HEK293 (cell line): Measurements from ENCODE around the gene SLC1A7.

ENCODE experiments used
- HOXA7 ChIP-seq: sonication (generic); formaldehyde crosslinking; IDR thresholded peaks from 2 replicates; pipeline ENCODE4 v1.8.1; 2022; ENCODE audit warnings: missing genetic modification reagents, borderline replicate concordance
- KLF16 ChIP-seq: fragments of 450-650 bp; formaldehyde crosslinking; IDR thresholded peaks from 2 replicates; pipeline ENCODE4 v1.5.1; 2017; ENCODE audit warnings: missing biosample characterization, missing genetic modification characterization
- KLF8 ChIP-seq: fragments of 450-650 bp; formaldehyde crosslinking; IDR thresholded peaks from 2 replicates; pipeline ENCODE4 v1.5.1; 2016; ENCODE audit warnings: missing biosample characterization, missing genetic modification characterization
- RBAK ChIP-seq: fragments of 450-650 bp; formaldehyde crosslinking; IDR thresholded peaks from 2 replicates; pipeline ENCODE4 v1.5.1; 2016; ENCODE audit warnings: missing biosample characterization, missing genetic modification characterization
- ZBTB20 ChIP-seq: fragments of 450-650 bp; formaldehyde crosslinking; IDR thresholded peaks from 2 replicates; pipeline ENCODE4 v1.5.1; 2016; ENCODE audit warnings: missing biosample characterization, missing genetic modification characterization
- ZBTB21 ChIP-seq: fragments of 450-650 bp; formaldehyde crosslinking; IDR thresholded peaks from 2 replicates; pipeline ENCODE4 v1.5.1; 2017; ENCODE audit warnings: missing biosample characterization, missing genetic modification characterization
- ZNF302 ChIP-seq: fragments of 450-650 bp; formaldehyde crosslinking; IDR thresholded peaks from 2 replicates; pipeline ENCODE4 v1.5.1; 2016; ENCODE audit warnings: missing biosample characterization, missing genetic modification characterization, low read depth
- ZNF561 ChIP-seq: fragments of 450-650 bp; IDR thresholded peaks from 2 replicates; pipeline ENCODE4 v1.5.1; 2018; ENCODE audit warnings: missing biosample characterization, missing genetic modification characterization, borderline replicate concordance
- ZNF76 ChIP-seq: fragments of 450-650 bp; formaldehyde crosslinking; IDR thresholded peaks from 2 replicates; pipeline ENCODE4; 2016; ENCODE audit warnings: low read depth, missing biosample characterization, missing genetic modification characterization, borderline replicate concordance
- ZSCAN30 ChIP-seq: fragments of 450-650 bp; IDR thresholded peaks from 2 replicates; pipeline ENCODE4 v1.5.1; 2018; ENCODE audit warnings: missing biosample characterization, mild to moderate bottlenecking, missing genetic modification characterization, moderate library complexity
- TF ChIP-seq, protein P1 (sequence below): fragments of 450-650 bp; formaldehyde crosslinking; IDR thresholded peaks from 2 replicates; pipeline ENCODE4 v1.5.1; 2016; ENCODE audit warnings: missing biosample characterization, missing genetic modification characterization
- TF ChIP-seq, protein P2 (sequence below): fragments of 450-650 bp; formaldehyde crosslinking; IDR thresholded peaks from 2 replicates; pipeline ENCODE4 v1.5.1; 2016; ENCODE audit warnings: missing biosample characterization, missing genetic modification characterization
- TF ChIP-seq, protein P3 (sequence below): fragments of 450-650 bp; formaldehyde crosslinking; IDR thresholded peaks from 2 replicates; pipeline ENCODE4 v1.5.1; 2016; ENCODE audit warnings: missing biosample characterization, missing genetic modification characterization

DNA sequence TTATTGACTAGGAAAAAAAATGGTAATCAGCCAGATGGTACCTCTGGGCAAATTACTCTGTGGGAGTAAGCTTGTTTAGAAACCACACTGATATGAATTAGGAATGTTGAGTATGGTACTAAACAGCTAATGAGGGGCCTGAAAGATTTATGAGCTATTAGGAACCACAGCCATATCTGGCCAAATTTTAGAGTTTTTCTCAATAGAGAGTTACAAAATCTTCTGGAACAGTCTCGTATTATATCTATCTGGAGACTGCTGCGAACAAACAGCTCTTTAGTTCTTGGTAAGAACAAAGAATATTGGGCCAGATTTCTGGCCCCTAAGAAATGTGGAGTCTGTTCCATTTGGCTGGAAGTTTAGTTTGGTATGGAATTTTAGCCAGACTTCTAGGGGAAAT lies 85.3 kb downstream of the SLC1A7 start:
- TF ChIP-seq ZNF561 (tag by site-specific recombination) = no peak
- TF ChIP-seq, protein P1, sequence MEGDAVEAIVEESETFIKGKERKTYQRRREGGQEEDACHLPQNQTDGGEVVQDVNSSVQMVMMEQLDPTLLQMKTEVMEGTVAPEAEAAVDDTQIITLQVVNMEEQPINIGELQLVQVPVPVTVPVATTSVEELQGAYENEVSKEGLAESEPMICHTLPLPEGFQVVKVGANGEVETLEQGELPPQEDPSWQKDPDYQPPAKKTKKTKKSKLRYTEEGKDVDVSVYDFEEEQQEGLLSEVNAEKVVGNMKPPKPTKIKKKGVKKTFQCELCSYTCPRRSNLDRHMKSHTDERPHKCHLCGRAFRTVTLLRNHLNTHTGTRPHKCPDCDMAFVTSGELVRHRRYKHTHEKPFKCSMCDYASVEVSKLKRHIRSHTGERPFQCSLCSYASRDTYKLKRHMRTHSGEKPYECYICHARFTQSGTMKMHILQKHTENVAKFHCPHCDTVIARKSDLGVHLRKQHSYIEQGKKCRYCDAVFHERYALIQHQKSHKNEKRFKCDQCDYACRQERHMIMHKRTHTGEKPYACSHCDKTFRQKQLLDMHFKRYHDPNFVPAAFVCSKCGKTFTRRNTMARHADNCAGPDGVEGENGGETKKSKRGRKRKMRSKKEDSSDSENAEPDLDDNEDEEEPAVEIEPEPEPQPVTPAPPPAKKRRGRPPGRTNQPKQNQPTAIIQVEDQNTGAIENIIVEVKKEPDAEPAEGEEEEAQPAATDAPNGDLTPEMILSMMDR (tag by site-specific recombination) = no peak
- no peak for TF ChIP-seq HOXA7
- no peak for TF ChIP-seq RBAK (tag by site-specific recombination)
- no peak for TF ChIP-seq KLF16 (tag by site-specific recombination)
- no peak for TF ChIP-seq ZSCAN30 (tag by site-specific recombination)
- TF ChIP-seq, protein P2, sequence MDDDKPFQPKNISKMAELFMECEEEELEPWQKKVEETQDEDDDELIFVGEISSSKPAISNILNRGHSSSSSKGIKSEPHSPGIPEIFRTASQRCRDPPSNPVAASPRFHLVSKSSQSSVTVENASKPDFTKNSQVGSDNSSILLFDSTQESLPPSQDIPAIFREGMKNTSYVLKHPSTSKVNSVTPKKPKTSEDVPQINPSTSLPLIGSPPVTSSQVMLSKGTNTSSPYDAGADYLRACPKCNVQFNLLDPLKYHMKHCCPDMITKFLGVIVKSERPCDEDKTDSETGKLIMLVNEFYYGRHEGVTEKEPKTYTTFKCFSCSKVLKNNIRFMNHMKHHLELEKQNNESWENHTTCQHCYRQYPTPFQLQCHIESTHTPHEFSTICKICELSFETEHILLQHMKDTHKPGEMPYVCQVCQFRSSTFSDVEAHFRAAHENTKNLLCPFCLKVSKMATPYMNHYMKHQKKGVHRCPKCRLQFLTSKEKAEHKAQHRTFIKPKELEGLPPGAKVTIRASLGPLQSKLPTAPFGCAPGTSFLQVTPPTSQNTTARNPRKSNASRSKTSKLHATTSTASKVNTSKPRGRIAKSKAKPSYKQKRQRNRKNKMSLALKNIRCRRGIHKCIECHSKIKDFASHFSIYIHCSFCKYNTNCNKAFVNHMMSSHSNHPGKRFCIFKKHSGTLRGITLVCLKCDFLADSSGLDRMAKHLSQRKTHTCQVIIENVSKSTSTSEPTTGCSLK (tag by site-specific recombination) = no peak
- TF ChIP-seq ZBTB21 = no peak
- TF ChIP-seq, protein P3, sequence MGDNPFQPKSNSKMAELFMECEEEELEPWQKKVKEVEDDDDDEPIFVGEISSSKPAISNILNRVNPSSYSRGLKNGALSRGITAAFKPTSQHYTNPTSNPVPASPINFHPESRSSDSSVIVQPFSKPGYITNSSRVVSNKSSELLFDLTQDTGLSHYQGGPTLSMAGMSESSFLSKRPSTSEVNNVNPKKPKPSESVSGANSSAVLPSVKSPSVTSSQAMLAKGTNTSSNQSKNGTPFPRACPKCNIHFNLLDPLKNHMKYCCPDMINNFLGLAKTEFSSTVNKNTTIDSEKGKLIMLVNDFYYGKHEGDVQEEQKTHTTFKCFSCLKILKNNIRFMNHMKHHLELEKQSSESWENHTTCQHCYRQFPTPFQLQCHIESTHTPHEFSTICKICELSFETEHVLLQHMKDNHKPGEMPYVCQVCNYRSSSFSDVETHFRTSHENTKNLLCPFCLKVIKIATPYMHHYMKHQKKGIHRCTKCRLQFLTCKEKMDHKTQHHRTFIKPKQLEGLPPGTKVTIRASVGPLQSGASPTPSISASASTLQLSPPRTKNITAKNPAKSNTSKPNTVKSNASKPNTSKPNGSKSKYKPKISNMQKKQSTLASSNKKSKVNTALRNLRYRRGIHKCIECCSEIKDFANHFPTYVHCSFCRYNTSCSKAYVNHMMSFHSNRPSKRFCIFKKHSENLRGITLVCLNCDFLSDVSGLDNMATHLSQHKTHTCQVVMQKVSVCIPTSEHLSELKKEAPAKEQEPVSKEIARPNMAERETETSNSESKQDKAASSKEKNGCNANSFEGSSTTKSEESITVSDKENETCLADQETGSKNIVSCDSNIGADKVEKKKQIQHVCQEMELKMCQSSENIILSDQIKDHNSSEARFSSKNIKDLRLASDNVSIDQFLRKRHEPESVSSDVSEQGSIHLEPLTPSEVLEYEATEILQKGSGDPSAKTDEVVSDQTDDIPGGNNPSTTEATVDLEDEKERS (tag by site-specific recombination) = no peak
- TF ChIP-seq ZNF302 = no peak
- TF ChIP-seq ZBTB20 (tag by site-specific recombination) = no peak
- no peak for TF ChIP-seq ZNF76 (tag by site-specific recombination)
- no peak for TF ChIP-seq KLF8
